HepG2 (cell line): ENCODE data around the gene NKX1-2. TPM values are rescaled to one million over a fixed set of nuclear protein-coding genes. Genes with fewer than 3 reads are reported as not detected.

Experiments used
- ATAC-seq: fragments of 200-7000 bp; cut with Tn5 transposase; 3 replicates; pipeline ENCODE4 v1.9.1; 2020; ENCODE audit warnings: mild to moderate bottlenecking, moderate library complexity
- BruUV-seq: library from RNA; stranded (reverse); fragments of 400-500 nt; replicated peaks from 2 replicates; lab custom pipeline; 2021; lab: Mats Ljungman, UMichigan
- CTCF ChIA-PET: fragments of 300-600 bp; formaldehyde crosslinking; extraction: SDS; loops from one replicate; lab custom pipeline; 2021; ENCODE audit warnings: low total read pairs, inconsistent platforms, low intra/inter-chr PET ratio; lab: Yijun Ruan, JAX
- POLR2A ChIA-PET: fragments of 350-600 bp; sonication (Branson Sonifier 250); formaldehyde crosslinking; loops from one replicate; lab custom pipeline; 2020; ENCODE audit warnings: antibody characterized with exemption, inconsistent platforms; lab: Yijun Ruan, JAX
- DNase-seq: peaks from one replicate; pipeline ENCODE4 v3.0.0-alpha.2; 2015; ENCODE audit warnings: low spot score
- FAIRE-seq: peaks from 3 replicates; lab custom pipeline; 2011; peaks lifted over from hg19 to GRCh38; lab: Jason Lieb, UNC
- H2AFZ ChIP-seq: one replicate; pipeline ENCODE4 v1.6.1; 2011; ENCODE audit warnings: low read length, inconsistent platforms
- H3K27ac ChIP-seq: fragments of 300-600 bp; 3 replicates; pipeline ENCODE4 v1.8.0; 2011; ENCODE audit warnings: mixed run types, mild to moderate bottlenecking, mixed read lengths, low read length, inconsistent platforms; ENCODE audit not compliant: insufficient read depth; ENCODE audit errors: extremely low read length
- H3K27me3 ChIP-seq, 2 experiments: fragments of 200-600 bp in 1 of 2; 2 replicates in 1 of 2; 3 replicates in 1 of 2; pipeline versions ENCODE4 v1.6.0 to v1.8.0; 2011; ENCODE audit warnings: low read length in 2 of 2, mild to moderate bottlenecking in 2 of 2, moderate library complexity in 2 of 2, inconsistent platforms in 1 of 2; ENCODE audit not compliant: insufficient read depth in 2 of 2, control insufficient read depth in 1 of 2
- H3K36me3 ChIP-seq, 2 experiments: fragments of 200-600 bp in 1 of 2; replicated peaks in 1 of 2; 2 replicates in 1 of 2; 3 replicates in 1 of 2; pipeline versions ENCODE4 v1.5.1 to v1.8.0; 2011; ENCODE audit warnings: low read length in 2 of 2, inconsistent platforms in 1 of 2; ENCODE audit not compliant: insufficient read depth in 2 of 2, control insufficient read depth in 1 of 2
- H3K4me1 ChIP-seq: 2 replicates; pipeline ENCODE4 v1.5.1; 2012; ENCODE audit warnings: low read length, inconsistent platforms; ENCODE audit not compliant: insufficient read depth
- H3K4me2 ChIP-seq: 2 replicates; pipeline ENCODE4 v1.6.0; 2011; ENCODE audit warnings: low read depth, low read length, inconsistent platforms
- H3K4me3 ChIP-seq, 3 experiments: fragments of 200-600 bp in 1 of 3; sonication (generic), shearing (Covaris generic) in 1 of 3; replicated peaks in 1 of 3; 2 replicates each; pipeline ENCODE4 v1.5.1; 2011 to 2016; ENCODE audit warnings: low read length in 3 of 3, inconsistent platforms in 2 of 3, low read depth in 2 of 3, mild to moderate bottlenecking in 2 of 3, control low read depth in 1 of 3, mixed read lengths in 1 of 3; ENCODE audit not compliant: insufficient read depth in 1 of 3
- H3K79me2 ChIP-seq: one replicate; pipeline ENCODE4 v1.6.1; 2011; ENCODE audit warnings: low read length, inconsistent platforms; ENCODE audit not compliant: insufficient read depth
- H3K9ac ChIP-seq: 2 replicates; pipeline ENCODE4 v1.6.0; 2011; ENCODE audit warnings: mild to moderate bottlenecking, low read depth, low read length, inconsistent platforms; ENCODE audit not compliant: insufficient read depth
- H3K9me3 ChIP-seq: 2 replicates; pipeline ENCODE4 v1.5.1; 2012; ENCODE audit warnings: mild to moderate bottlenecking, low read length
- H4K20me1 ChIP-seq: 2 replicates; pipeline ENCODE4 v1.6.0; 2011; ENCODE audit warnings: inconsistent platforms, mild to moderate bottlenecking, low read length, moderate library complexity; ENCODE audit not compliant: insufficient read depth
- AHR ChIP-seq: IDR thresholded peaks from 2 replicates; pipeline ENCODE4 v1.6.1; 2018; ENCODE audit warnings: missing genetic modification reagents, missing compliant biosample characterization
- GATAD2A ChIP-seq: IDR thresholded peaks from 2 replicates; pipeline ENCODE4 v1.6.1; 2016
- GRHL1 ChIP-seq: sonication (generic); formaldehyde crosslinking; conservative IDR thresholded peaks from 2 replicates; pipeline ENCODE4 v1.8.0; 2022; ENCODE audit warnings: missing genetic modification reagents
- HBP1 ChIP-seq: IDR thresholded peaks from 2 replicates; pipeline ENCODE4 v1.6.1; 2016; ENCODE audit warnings: low read depth, control low read depth
- LCORL ChIP-seq, 2 experiments: fragments of 450-650 bp in 1 of 2; sonication (generic) in 1 of 2; formaldehyde crosslinking in 1 of 2; IDR thresholded peaks; 2 replicates each; pipeline versions ENCODE4 v1.5.0 to v1.6.1; 2017 to 2020; ENCODE audit warnings: antibody characterized with exemption in 1 of 2, missing genetic modification reagents in 1 of 2
- NFIC ChIP-seq: IDR thresholded peaks from 2 replicates; pipeline ENCODE4 v1.6.1; 2012; ENCODE audit warnings: mild to moderate bottlenecking, low read length, inconsistent platforms
- ZBTB42 ChIP-seq: sonication (generic); formaldehyde crosslinking; IDR thresholded peaks from 2 replicates; pipeline ENCODE4 v1.5.0; 2020; ENCODE audit warnings: mild to moderate bottlenecking, missing genetic modification reagents
- ZMYM2 ChIP-seq: sonication (generic); formaldehyde crosslinking; IDR thresholded peaks from 2 replicates; pipeline ENCODE4 v1.8.0; 2022; ENCODE audit warnings: mild to moderate bottlenecking, missing genetic modification reagents
- ZNF7 ChIP-seq: IDR thresholded peaks from 2 replicates; pipeline ENCODE4 v1.6.1; 2016; ENCODE audit warnings: missing biosample characterization, missing genetic modification reagents
- ZNF776 ChIP-seq: sonication (generic); formaldehyde crosslinking; IDR thresholded peaks from 2 replicates; pipeline ENCODE4 v1.4.0; 2020; ENCODE audit warnings: mild to moderate bottlenecking, missing genetic modification reagents
- WGBS: methylation state at CpG from one replicate; pipeline ENCODE4 v1.1.6; 2017; ENCODE audit warnings: low lambda C conversion rate; 5-methylcytosine and 5-hydroxymethylcytosine counted together
- in situ Hi-C: cut with HindIII; loops from 2 replicates; pipeline ENCODE4 v1.10.0; 2017; ENCODE audit warnings: low pct_unique_long_range_greater_than_20kb; ENCODE audit not compliant: extremely low pct_ligation_motif_present
- intact Hi-C: fragments of 100-400 bp; cut with micrococcal nuclease; formaldehyde crosslinking; loops from one replicate; pipeline ENCODE4 v1.10.0; 2022; ENCODE audit not compliant: unreplicated experiment
- polyA plus RNA-seq, 8 experiments: library from polyadenylated mRNA; depleted of rRNA in 3 of 8; stranded (reverse) in 7 of 8; unstranded in 1 of 8; fragments of >200 nt; fragmentation: Illumina TruSeq in 4 of 8; extraction: Trizol in 4 of 8; gene quantifications; 2 replicates each; pipeline versions ENCODE4 v1.2.1 to v1.2.3, GENCODE V29; 2011 to 2016; ENCODE audit warnings: low read depth in 4 of 8, missing spikeins in 1 of 8, mixed read lengths in 1 of 8; ENCODE audit not compliant: insufficient read depth in 1 of 8
- total RNA-seq, 5 experiments: library from RNA; depleted of rRNA; stranded (reverse); fragments of >200 nt; fragmentation: Illumina TruSeq; extraction: Trizol; gene quantifications; 2 replicates each; pipeline ENCODE4 v1.2.3, GENCODE V29; 2016; ENCODE audit warnings: low read depth in 1 of 5
- TF ChIP-seq, protein P1 (sequence below): sonication (generic); formaldehyde crosslinking; IDR thresholded peaks from 2 replicates; pipeline ENCODE4 v1.4.0; 2020; ENCODE audit warnings: missing genetic modification reagents, borderline replicate concordance

Gene NKX1-2
- total and polyA plus RNA-seq, 2 of the 13 experiments (the other 11 are each of a cell fraction or from before 2014, with no cell fraction given): not detected

- TF ChIP-seq HBP1 (CRISPR knock-in tag): no peak
- TF ChIP-seq, all 625 proteins: peak for 0
These were observed 30.2 kb downstream of the NKX1-2 start (continued) for GRCh38 chr10:124419635-124420034.

- peaks cover 32% of the 10 kb centered on the region for H3K79me2 ChIP-seq
- H3K36me3 ChIP-seq: no peaks in the 10 kb centered on the region
- peaks cover 21% of the 10 kb centered on the region for H4K20me1 ChIP-seq
- H3K9ac ChIP-seq: peak within 1 kb of the TSS; percentile 79
- in situ Hi-C loops: loop anchor here (5.0 kb wide), 1 partner anchor 43 kb away; the partner anchor contains the start of gene LHPP
- peak within 1 kb of the TSS; percentile 48 for H3K27ac ChIP-seq
- H3K4me3 ChIP-seq: peak within 1 kb of the TSS; percentile 79 to 81 (median 79)
- ChIA-PET POLR2A (interaction anchor here (0.6 to 4.3 kb wide), 28 partner anchors 11 to 383 kb away, joined by 3 to 27 read pairs (median 4); partner anchors contain the start of gene LHPP), CTCF (no interaction called here)
- peak; percentile 94 for ATAC-seq
- BruUV-seq: no TSS peak
- DNase-seq: peak; percentile 93
- no peak within 1 kb of the TSS for H2AFZ ChIP-seq
- 0% methylated on average over 6 of the region's 70 CpGs for WGBS
- peak within 1 kb of the TSS; percentile 96 for H3K4me2 ChIP-seq
- H3K9me3 ChIP-seq: no peaks in the 10 kb centered on the region
- FAIRE-seq: peak; percentile 12
- intact Hi-C loops: loop anchor here (2.0 kb wide), 1 partner anchor 52 kb away; no protein-coding TSS in a partner anchor
- peaks cover 0 to 25% of the 10 kb centered on the region in 2 experiments; a peak in 3 of 5 replicates for H3K27me3 ChIP-seq
- peaks cover 49% of the 10 kb centered on the region for H3K4me1 ChIP-seq
- TF ChIP-seq ZNF7 (CRISPR knock-in tag) (no peak; the same call in 1 of the 2 replicates), GRHL1 (CRISPR knock-in tag) (no peak), NFIC (no peak), ZNF776 (0 out of 2 replicates have a peak, but pooled peaks have one; percentile 60), AHR (CRISPR knock-in tag) (no peak), ZBTB42 (CRISPR knock-in tag) (no peak), ZMYM2 (CRISPR knock-in tag) (peak; percentile 57; the same call in 1 of the 2 replicates), LCORL (IDR thresholded peaks at IDR 0.05) (no peak), LCORL (CRISPR knock-in tag; IDR thresholded peaks at IDR 0.05) (peak; percentile 90), GATAD2A (CRISPR knock-in tag) (peak; percentile 8; the same call in 1 of the 2 replicates)
- TF ChIP-seq, protein P1, sequence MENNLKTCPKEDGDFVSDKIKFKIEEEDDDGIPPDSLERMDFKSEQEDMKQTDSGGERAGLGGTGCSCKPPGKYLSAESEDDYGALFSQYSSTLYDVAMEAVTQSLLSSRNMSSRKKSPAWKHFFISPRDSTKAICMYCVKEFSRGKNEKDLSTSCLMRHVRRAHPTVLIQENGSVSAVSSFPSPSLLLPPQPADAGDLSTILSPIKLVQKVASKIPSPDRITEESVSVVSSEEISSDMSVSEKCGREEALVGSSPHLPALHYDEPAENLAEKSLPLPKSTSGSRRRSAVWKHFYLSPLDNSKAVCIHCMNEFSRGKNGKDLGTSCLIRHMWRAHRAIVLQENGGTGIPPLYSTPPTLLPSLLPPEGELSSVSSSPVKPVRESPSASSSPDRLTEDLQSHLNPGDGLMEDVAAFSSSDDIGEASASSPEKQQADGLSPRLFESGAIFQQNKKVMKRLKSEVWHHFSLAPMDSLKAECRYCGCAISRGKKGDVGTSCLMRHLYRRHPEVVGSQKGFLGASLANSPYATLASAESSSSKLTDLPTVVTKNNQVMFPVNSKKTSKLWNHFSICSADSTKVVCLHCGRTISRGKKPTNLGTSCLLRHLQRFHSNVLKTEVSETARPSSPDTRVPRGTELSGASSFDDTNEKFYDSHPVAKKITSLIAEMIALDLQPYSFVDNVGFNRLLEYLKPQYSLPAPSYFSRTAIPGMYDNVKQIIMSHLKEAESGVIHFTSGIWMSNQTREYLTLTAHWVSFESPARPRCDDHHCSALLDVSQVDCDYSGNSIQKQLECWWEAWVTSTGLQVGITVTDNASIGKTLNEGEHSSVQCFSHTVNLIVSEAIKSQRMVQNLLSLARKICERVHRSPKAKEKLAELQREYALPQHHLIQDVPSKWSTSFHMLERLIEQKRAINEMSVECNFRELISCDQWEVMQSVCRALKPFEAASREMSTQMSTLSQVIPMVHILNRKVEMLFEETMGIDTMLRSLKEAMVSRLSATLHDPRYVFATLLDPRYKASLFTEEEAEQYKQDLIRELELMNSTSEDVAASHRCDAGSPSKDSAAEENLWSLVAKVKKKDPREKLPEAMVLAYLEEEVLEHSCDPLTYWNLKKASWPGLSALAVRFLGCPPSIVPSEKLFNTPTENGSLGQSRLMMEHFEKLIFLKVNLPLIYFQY (CRISPR knock-in tag): peak; percentile 34; the same call in 1 of the 2 replicates
These were observed 30.9 kb downstream of the NKX1-2 start, which contains the start of gene OAT for GRCh38 chr10:124418726-124419501. OAT (minus strand) TSS chr10:124418923; CDS start chr10:124412171, 6,752 bp downstream.
